ENCODE measurements around the gene LIME1. TPM values are rescaled to one million over a fixed set of nuclear protein-coding genes. Genes with fewer than 3 reads are reported as not detected.

The LIME1 gene
- total and polyA plus RNA-seq, 9 of the 15 experiments (the other 6 are each of a cell fraction or from before 2014, with no cell fraction given): 0.11 to 17.1 (median 2.8) TPM; not detected in 2

DNA sequence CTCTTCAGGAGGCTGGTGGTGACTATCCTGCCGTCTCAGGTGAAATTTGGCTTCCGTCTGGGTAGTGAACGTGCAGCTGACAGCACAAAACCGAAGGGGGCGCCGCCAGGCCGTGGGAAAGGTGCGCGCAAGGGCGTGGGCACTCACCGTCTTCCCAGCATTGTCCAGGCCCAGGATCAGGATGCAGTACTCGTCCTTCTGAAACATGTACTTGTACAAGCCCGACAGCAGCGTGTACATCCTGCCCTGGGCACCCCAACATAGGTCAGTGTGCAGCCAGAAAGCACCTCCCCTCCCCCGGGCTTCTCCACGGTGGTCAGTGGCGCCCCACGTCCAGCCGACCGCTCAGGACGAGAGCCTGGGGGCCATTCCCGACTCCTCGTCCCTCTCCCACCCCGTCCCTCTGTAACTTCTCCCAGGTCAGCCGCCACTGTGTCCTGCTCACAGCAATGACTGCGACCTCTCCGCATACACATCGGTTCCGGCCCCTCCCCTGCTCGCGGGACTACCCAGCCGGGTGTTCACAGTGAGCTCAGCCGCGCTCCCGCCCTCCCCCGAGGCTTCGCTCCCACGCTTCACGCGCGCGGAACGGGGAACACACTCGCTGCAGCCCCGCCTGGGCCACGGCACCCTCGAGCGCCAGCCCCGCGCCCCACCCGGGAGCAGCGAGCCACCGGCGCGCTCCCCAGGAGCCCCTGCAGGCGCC lies 29.5 kb upstream of the LIME1 start (continued):
- TF ChIP-seq, protein P1, sequence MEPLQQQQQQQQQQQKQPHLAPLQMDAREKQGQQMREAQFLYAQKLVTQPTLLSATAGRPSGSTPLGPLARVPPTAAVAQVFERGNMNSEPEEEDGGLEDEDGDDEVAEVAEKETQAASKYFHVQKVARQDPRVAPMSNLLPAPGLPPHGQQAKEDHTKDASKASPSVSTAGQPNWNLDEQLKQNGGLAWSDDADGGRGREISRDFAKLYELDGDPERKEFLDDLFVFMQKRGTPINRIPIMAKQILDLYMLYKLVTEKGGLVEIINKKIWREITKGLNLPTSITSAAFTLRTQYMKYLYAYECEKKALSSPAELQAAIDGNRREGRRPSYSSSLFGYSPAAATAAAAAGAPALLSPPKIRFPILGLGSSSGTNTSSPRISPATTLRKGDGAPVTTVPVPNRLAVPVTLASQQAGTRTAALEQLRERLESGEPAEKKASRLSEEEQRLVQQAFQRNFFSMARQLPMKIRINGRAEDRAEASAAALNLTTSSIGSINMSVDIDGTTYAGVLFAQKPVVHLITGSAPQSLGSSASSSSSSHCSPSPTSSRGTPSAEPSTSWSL (CRISPR knock-in tag; IDR thresholded peaks at IDR 0.05; ENCODE audit: borderline replicate concordance): no peak
- no peak for TF ChIP-seq GTF2A2 (tag; IDR thresholded peaks at IDR 0.05)
- no peak for TF ChIP-seq MEIS2 (IDR thresholded peaks at IDR 0.05; ENCODE audit: partially characterized antibody)
- no peak for TF ChIP-seq CHD4 (IDR thresholded peaks at IDR 0.05; ENCODE audit: insufficient read depth, insufficient replicate concordance, low read depth, low read length, poor library complexity, severe bottlenecking)
- no peak for TF ChIP-seq KLF16 (IDR thresholded peaks at IDR 0.05)
- TF ChIP-seq, protein P2, sequence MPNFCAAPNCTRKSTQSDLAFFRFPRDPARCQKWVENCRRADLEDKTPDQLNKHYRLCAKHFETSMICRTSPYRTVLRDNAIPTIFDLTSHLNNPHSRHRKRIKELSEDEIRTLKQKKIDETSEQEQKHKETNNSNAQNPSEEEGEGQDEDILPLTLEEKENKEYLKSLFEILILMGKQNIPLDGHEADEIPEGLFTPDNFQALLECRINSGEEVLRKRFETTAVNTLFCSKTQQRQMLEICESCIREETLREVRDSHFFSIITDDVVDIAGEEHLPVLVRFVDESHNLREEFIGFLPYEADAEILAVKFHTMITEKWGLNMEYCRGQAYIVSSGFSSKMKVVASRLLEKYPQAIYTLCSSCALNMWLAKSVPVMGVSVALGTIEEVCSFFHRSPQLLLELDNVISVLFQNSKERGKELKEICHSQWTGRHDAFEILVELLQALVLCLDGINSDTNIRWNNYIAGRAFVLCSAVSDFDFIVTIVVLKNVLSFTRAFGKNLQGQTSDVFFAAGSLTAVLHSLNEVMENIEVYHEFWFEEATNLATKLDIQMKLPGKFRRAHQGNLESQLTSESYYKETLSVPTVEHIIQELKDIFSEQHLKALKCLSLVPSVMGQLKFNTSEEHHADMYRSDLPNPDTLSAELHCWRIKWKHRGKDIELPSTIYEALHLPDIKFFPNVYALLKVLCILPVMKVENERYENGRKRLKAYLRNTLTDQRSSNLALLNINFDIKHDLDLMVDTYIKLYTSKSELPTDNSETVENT (CRISPR knock-in tag; IDR thresholded peaks at IDR 0.05): no peak; the same call in 1 of the 2 replicates
- no peak for TF ChIP-seq ZFP30 (CRISPR knock-in tag; IDR thresholded peaks at IDR 0.05; ENCODE audit: borderline replicate concordance)
- no peak for TF ChIP-seq HNRNPL (IDR thresholded peaks at IDR 0.05; ENCODE audit: low read depth, low read length)
- TF ChIP-seq, protein P3, sequence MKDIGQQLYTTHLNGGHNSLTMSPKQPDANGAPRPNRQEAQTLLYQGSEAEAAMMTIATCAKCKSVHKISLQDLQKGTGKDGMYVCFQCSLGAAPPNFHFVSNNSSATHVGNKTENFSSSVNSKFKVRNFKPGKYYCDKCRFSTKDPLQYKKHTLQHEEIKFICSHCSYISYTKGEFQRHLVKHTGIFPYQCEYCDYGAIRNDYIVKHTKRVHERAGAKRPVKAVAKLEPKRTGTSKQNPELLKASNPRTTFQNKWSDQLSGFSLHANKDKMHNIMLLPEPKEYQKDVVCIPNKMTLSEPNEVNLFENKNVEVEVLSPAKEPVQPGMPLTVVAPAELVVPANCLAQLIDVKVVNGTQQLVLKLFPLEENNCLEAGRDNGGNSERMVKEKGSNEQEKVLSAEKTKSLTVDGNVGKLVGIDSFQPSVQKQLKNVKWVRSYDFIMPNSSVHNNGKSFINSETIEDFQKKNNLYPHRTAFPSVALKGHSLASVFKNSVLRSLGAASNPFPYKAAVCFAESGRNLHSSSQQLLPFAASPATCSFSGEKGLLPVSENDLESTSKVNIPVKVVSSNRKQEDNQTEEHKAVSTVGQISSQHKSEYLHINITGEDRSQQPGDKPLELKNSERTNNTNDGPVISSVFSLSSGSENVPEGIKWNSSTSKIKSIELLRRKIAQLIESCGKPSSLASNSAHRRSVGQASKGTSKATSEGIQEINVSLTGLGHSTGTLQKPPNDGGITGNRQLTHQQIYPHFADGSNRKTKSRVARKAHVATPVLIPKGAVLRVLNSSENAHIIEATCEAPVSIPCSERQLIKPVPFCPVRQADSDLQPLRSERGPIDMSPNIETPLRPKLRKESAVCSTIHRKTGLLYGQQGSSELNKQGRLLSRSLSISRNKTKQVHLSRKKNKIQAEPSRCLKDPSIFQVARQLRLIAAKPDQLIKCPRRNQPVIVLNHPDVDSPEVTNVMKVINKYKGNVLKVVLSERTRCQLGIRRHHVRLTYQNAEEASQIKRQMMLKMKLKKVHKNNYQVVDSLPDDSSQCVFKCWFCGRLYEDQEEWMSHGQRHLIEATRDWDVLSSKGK (CRISPR knock-in tag; IDR thresholded peaks at IDR 0.05): no peak
- TF ChIP-seq ILK (tag; IDR thresholded peaks at IDR 0.05; ENCODE audit: borderline replicate concordance, low read depth): no peak
- TF ChIP-seq, protein P4, sequence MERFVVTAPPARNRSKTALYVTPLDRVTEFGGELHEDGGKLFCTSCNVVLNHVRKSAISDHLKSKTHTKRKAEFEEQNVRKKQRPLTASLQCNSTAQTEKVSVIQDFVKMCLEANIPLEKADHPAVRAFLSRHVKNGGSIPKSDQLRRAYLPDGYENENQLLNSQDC (CRISPR knock-in tag; IDR thresholded peaks at IDR 0.05): no peak
- peak; percentile 74; the same call in 1 of the 2 replicates for TF ChIP-seq STAG1 (CRISPR knock-in tag; IDR thresholded peaks at IDR 0.05; ENCODE audit: borderline replicate concordance)
- no peak for TF ChIP-seq ZKSCAN3 (CRISPR knock-in tag; IDR thresholded peaks at IDR 0.05)
- TF ChIP-seq, protein P5, sequence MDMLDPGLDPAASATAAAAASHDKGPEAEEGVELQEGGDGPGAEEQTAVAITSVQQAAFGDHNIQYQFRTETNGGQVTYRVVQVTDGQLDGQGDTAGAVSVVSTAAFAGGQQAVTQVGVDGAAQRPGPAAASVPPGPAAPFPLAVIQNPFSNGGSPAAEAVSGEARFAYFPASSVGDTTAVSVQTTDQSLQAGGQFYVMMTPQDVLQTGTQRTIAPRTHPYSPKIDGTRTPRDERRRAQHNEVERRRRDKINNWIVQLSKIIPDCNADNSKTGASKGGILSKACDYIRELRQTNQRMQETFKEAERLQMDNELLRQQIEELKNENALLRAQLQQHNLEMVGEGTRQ (CRISPR knock-in tag; IDR thresholded peaks at IDR 0.05): no peak
- TF ChIP-seq, protein P6, sequence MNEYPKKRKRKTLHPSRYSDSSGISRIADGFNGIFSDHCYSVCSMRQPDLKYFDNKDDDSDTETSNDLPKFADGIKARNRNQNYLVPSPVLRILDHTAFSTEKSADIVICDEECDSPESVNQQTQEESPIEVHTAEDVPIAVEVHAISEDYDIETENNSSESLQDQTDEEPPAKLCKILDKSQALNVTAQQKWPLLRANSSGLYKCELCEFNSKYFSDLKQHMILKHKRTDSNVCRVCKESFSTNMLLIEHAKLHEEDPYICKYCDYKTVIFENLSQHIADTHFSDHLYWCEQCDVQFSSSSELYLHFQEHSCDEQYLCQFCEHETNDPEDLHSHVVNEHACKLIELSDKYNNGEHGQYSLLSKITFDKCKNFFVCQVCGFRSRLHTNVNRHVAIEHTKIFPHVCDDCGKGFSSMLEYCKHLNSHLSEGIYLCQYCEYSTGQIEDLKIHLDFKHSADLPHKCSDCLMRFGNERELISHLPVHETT (CRISPR knock-in tag; conservative IDR thresholded peaks at IDR 0.05 in 1 of 2, IDR thresholded peaks at IDR 0.05 in 1 of 2): no peak
- no peak for TF ChIP-seq FOS (IDR thresholded peaks at IDR 0.05; ENCODE audit: extremely low read depth, insufficient read length)
